HEK293 (cell line): ENCODE results near the gene MOV10L1.

Experiments
- CTCF ChIA-PET: fragments of 350-600 bp; formaldehyde crosslinking; extraction: SDS; loops from one replicate; lab custom pipeline; 2021; ENCODE audit warnings: antibody characterized with exemption; lab: Yijun Ruan, JAX
- POLR2A ChIA-PET: fragments of 300-600 bp; formaldehyde crosslinking; extraction: SDS; loops from one replicate; lab custom pipeline; 2020; ENCODE audit warnings: antibody characterized with exemption, inconsistent platforms; lab: Yijun Ruan, JAX
- H3K27ac ChIP-seq: fragments of 200-500 bp; sonication (Bioruptor generic); 2 replicates; pipeline ENCODE4 v1.5.1; 2014; ENCODE audit warnings: low read depth, low read length, control low read depth, inconsistent platforms; ENCODE audit errors: extremely low read depth
- H3K36me3 ChIP-seq, 2 experiments: fragments of 200-500 bp in 1 of 2; sonication (Bioruptor generic) in 1 of 2; 1 replicate in 1 of 2; 2 replicates in 1 of 2; pipeline ENCODE4 v1.5.1; 2014 to 2017; ENCODE audit warnings: inconsistent platforms in 2 of 2, low read length in 2 of 2; ENCODE audit not compliant: control insufficient read depth in 2 of 2, insufficient read depth in 1 of 2
- H3K4me1 ChIP-seq: fragments of 200-500 bp; sonication (Bioruptor generic); 2 replicates; pipeline ENCODE4 v1.5.1; 2014; ENCODE audit warnings: mild to moderate bottlenecking, low read length, inconsistent platforms; ENCODE audit not compliant: control insufficient read depth, insufficient read depth
- H3K4me3 ChIP-seq: 2 replicates; pipeline ENCODE4 v1.5.1; 2011; ENCODE audit warnings: low read depth, mild to moderate bottlenecking, control low read depth, low read length, moderate library complexity
- H3K9me3 ChIP-seq: fragments of 200-500 bp; sonication (Bioruptor generic); 2 replicates; pipeline ENCODE4 v1.5.1; 2014; ENCODE audit warnings: low read depth, low read length, inconsistent platforms; ENCODE audit not compliant: control insufficient read depth, insufficient read depth
- ZBTB26 ChIP-seq: fragments of 450-650 bp; formaldehyde crosslinking; optimal IDR thresholded peaks from 2 replicates; pipeline ENCODE3; 2016; ENCODE audit warnings: missing biosample characterization, mild to moderate bottlenecking, missing genetic modification characterization
- ZFP69B ChIP-seq: fragments of 450-650 bp; formaldehyde crosslinking; IDR thresholded peaks from 2 replicates; pipeline ENCODE4 v1.5.1; 2016; ENCODE audit warnings: missing biosample characterization, missing genetic modification characterization
- ZNF140 ChIP-seq: fragments of 450-650 bp; formaldehyde crosslinking; IDR thresholded peaks from 2 replicates; pipeline ENCODE4 v1.5.1; 2016; ENCODE audit warnings: missing biosample characterization, missing genetic modification characterization
- ZNF394 ChIP-seq: fragments of 450-650 bp; formaldehyde crosslinking; IDR thresholded peaks from 2 replicates; pipeline ENCODE4 v1.5.1; 2016; ENCODE audit warnings: missing biosample characterization, missing genetic modification characterization, mild to moderate bottlenecking, moderate library complexity, borderline replicate concordance
- ZNF416 ChIP-seq: fragments of 450-650 bp; formaldehyde crosslinking; IDR thresholded peaks from 2 replicates; pipeline ENCODE4 v1.5.1; 2016; ENCODE audit warnings: missing biosample characterization, missing genetic modification characterization
- ZNF548 ChIP-seq: fragments of 450-650 bp; formaldehyde crosslinking; IDR thresholded peaks from 2 replicates; pipeline ENCODE4 v1.5.1; 2016; ENCODE audit warnings: missing biosample characterization, missing genetic modification characterization
- ZNF580 ChIP-seq: fragments of 450-650 bp; formaldehyde crosslinking; IDR thresholded peaks from 2 replicates; pipeline ENCODE4 v1.5.1; 2016; ENCODE audit warnings: missing biosample characterization, missing genetic modification characterization
- ZNF670 ChIP-seq: fragments of 450-650 bp; formaldehyde crosslinking; IDR thresholded peaks from 2 replicates; pipeline ENCODE4 v1.5.1; 2016; ENCODE audit warnings: missing biosample characterization, missing genetic modification characterization, low read depth
- ZNF76 ChIP-seq: fragments of 450-650 bp; formaldehyde crosslinking; IDR thresholded peaks from 2 replicates; pipeline ENCODE4; 2016; ENCODE audit warnings: low read depth, missing biosample characterization, missing genetic modification characterization, borderline replicate concordance
- ZNF785 ChIP-seq: fragments of 450-650 bp; formaldehyde crosslinking; IDR thresholded peaks from 2 replicates; pipeline ENCODE4 v1.5.1; 2016; ENCODE audit warnings: missing biosample characterization, missing genetic modification characterization
- ZSCAN5A ChIP-seq: fragments of 450-650 bp; formaldehyde crosslinking; IDR thresholded peaks from 2 replicates; pipeline ENCODE4 v1.5.1; 2016; ENCODE audit warnings: missing biosample characterization, missing genetic modification characterization
- TF ChIP-seq, protein P1 (sequence below): fragments of 450-650 bp; IDR thresholded peaks from 2 replicates; pipeline ENCODE4 v1.5.1; 2018; ENCODE audit warnings: missing biosample characterization, mild to moderate bottlenecking, missing genetic modification characterization
- TF ChIP-seq, protein P2 (sequence below): fragments of 450-650 bp; formaldehyde crosslinking; IDR thresholded peaks from 2 replicates; pipeline ENCODE4 v1.5.1; 2016; ENCODE audit warnings: missing biosample characterization, missing genetic modification characterization
- TF ChIP-seq, protein P3 (sequence below): fragments of 450-650 bp; formaldehyde crosslinking; IDR thresholded peaks from 2 replicates; pipeline ENCODE4 v1.5.1; 2017; ENCODE audit warnings: missing biosample characterization, missing genetic modification characterization

Gene MOV10L1

GRCh38 chr22:50087646-50088045, 2.2 kb upstream of the MOV10L1 start (continued):
- TF ChIP-seq, protein P1, sequence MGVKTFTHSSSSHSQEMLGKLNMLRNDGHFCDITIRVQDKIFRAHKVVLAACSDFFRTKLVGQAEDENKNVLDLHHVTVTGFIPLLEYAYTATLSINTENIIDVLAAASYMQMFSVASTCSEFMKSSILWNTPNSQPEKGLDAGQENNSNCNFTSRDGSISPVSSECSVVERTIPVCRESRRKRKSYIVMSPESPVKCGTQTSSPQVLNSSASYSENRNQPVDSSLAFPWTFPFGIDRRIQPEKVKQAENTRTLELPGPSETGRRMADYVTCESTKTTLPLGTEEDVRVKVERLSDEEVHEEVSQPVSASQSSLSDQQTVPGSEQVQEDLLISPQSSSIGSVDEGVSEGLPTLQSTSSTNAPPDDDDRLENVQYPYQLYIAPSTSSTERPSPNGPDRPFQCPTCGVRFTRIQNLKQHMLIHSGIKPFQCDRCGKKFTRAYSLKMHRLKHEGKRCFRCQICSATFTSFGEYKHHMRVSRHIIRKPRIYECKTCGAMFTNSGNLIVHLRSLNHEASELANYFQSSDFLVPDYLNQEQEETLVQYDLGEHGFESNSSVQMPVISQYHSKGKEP (tag by site-specific recombination): no peak
- TF ChIP-seq, protein P2, sequence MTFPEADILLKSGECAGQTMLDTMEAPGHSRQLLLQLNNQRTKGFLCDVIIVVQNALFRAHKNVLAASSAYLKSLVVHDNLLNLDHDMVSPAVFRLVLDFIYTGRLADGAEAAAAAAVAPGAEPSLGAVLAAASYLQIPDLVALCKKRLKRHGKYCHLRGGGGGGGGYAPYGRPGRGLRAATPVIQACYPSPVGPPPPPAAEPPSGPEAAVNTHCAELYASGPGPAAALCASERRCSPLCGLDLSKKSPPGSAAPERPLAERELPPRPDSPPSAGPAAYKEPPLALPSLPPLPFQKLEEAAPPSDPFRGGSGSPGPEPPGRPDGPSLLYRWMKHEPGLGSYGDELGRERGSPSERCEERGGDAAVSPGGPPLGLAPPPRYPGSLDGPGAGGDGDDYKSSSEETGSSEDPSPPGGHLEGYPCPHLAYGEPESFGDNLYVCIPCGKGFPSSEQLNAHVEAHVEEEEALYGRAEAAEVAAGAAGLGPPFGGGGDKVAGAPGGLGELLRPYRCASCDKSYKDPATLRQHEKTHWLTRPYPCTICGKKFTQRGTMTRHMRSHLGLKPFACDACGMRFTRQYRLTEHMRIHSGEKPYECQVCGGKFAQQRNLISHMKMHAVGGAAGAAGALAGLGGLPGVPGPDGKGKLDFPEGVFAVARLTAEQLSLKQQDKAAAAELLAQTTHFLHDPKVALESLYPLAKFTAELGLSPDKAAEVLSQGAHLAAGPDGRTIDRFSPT (tag by site-specific recombination): no peak
- TF ChIP-seq ZFP69B (tag by site-specific recombination) (no peak), ZBTB26 (no peak), ZNF76 (tag by site-specific recombination) (no peak), ZNF394 (tag by site-specific recombination) (no peak)

- POLR2A ChIA-PET: interaction anchor here (0.7 kb wide), 1 partner anchor 23 kb away, joined by 4 read pairs; no protein-coding TSS in a partner anchor
- Histone ChIP-seq H3K36me3 (no peaks in the 10 kb centered on the region), H3K4me3 (no peak overlapping the region), H3K9me3 (no peaks in the 10 kb centered on the region), H3K4me1 (no peaks in the 10 kb centered on the region)
- CTCF ChIA-PET: interaction anchor here (0.6 kb wide), 2 partner anchors 34 to 410 kb away, joined by 3 read pairs; no protein-coding TSS in a partner anchor
- no peak for TF ChIP-seq ZNF548
- no peak for TF ChIP-seq ZNF670
- TF ChIP-seq, protein P3, sequence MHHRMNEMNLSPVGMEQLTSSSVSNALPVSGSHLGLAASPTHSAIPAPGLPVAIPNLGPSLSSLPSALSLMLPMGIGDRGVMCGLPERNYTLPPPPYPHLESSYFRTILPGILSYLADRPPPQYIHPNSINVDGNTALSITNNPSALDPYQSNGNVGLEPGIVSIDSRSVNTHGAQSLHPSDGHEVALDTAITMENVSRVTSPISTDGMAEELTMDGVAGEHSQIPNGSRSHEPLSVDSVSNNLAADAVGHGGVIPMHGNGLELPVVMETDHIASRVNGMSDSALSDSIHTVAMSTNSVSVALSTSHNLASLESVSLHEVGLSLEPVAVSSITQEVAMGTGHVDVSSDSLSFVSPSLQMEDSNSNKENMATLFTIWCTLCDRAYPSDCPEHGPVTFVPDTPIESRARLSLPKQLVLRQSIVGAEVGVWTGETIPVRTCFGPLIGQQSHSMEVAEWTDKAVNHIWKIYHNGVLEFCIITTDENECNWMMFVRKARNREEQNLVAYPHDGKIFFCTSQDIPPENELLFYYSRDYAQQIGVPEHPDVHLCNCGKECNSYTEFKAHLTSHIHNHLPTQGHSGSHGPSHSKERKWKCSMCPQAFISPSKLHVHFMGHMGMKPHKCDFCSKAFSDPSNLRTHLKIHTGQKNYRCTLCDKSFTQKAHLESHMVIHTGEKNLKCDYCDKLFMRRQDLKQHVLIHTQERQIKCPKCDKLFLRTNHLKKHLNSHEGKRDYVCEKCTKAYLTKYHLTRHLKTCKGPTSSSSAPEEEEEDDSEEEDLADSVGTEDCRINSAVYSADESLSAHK: no peak
- TF ChIP-seq ZSCAN5A (tag by site-specific recombination): no peak
- TF ChIP-seq ZNF394 (tag by site-specific recombination): no peak
- TF ChIP-seq ZNF580 (tag by site-specific recombination): no peak
- no peak for TF ChIP-seq ZNF140 (tag by site-specific recombination)
- no peak for TF ChIP-seq ZNF785 (tag by site-specific recombination)
- no peak for TF ChIP-seq ZNF416 (tag by site-specific recombination)
- TF ChIP-seq, all 188 proteins: peak for 0
- H3K27ac ChIP-seq: no peak overlapping the region
Observed at GRCh38 chr22:50088096-50088495, 1.7 kb upstream of the MOV10L1 start.
